Stomach smooth muscle (tissue), 2 donors: ENCODE data around the gene SRRT.
"Not testable (repeated sequence)": the region's sequence is repeated elsewhere in the genome, so short reads cannot be mapped to it uniquely, and the experiment has no call there.

ENCODE experiments used
- H3K27ac ChIP-seq: one replicate; pipeline ENCODE4 v1.7.0; 2013; ENCODE audit warnings: mild to moderate bottlenecking, low read length, inconsistent platforms
- H3K27me3 ChIP-seq, 2 donors: one replicate each; pipeline ENCODE4 v1.7.0; 2013; ENCODE audit warnings: low read length in 2 of 2; ENCODE audit not compliant: insufficient read depth in 2 of 2, control insufficient read depth in 1 of 2
- H3K36me3 ChIP-seq, 2 donors: one replicate each; pipeline ENCODE4 v1.7.0; 2013; ENCODE audit warnings: low read length in 2 of 2; ENCODE audit not compliant: control insufficient read depth in 2 of 2, insufficient read depth in 2 of 2
- H3K4me1 ChIP-seq: one replicate; pipeline ENCODE4 v1.7.0; 2013; ENCODE audit warnings: low read length; ENCODE audit not compliant: control insufficient read depth, insufficient read depth
- H3K4me3 ChIP-seq, 2 donors: one replicate each; pipeline ENCODE4 v1.7.0; 2013; ENCODE audit warnings: low read length in 2 of 2
- H3K9ac ChIP-seq, 2 donors: one replicate each; pipeline ENCODE4 v1.7.0; 2013; ENCODE audit warnings: low read length in 2 of 2, mild to moderate bottlenecking in 1 of 2
- H3K9me3 ChIP-seq, 2 donors: one replicate each; pipeline ENCODE4 v1.7.0; 2013; ENCODE audit warnings: low read length in 2 of 2; ENCODE audit not compliant: control insufficient read depth in 2 of 2
- donor health status: healthy.
- donor health status: Pancreatic carcinoma.

The SRRT gene

DNA sequence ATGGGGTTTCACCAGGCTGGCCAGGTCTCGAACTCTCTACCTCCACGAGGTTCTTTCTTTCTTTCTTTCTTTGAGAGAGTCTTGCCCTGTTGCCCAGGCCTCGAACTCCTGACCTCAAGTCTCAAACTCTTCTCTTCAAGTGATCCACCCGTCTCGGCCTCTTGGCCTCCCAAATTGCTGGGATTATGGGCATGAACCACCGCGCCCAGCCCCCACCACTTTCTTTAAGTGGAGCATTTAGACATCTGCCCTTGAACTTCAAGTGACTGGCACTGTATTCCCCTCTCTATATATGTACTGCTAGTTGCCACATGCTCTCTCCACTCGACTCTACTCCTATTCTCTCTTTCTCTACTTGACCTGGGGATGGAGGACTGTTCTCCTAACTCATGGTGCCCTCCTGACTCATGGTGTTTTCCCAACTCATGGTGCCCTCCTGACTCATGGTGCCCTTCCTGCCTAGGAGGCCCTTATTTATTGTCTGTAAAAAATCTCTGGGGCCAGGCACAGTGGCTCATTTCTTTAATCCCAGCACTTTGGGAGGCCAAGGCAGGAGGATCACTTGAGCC, 40.1 kb downstream of the SRRT start:
- Histone ChIP-seq H3K4me3 (no peak overlapping the region), H3K9me3 (no peaks in the 10 kb centered on the region), H3K27me3 (peaks cover 0 to 3% of the 10 kb centered on the region in 2 donors), H3K4me1 (no peaks in the 10 kb centered on the region), H3K36me3 (no peaks in the 10 kb centered on the region), H3K9ac (no peak overlapping the region), H3K27ac (no peak overlapping the region)

DNA sequence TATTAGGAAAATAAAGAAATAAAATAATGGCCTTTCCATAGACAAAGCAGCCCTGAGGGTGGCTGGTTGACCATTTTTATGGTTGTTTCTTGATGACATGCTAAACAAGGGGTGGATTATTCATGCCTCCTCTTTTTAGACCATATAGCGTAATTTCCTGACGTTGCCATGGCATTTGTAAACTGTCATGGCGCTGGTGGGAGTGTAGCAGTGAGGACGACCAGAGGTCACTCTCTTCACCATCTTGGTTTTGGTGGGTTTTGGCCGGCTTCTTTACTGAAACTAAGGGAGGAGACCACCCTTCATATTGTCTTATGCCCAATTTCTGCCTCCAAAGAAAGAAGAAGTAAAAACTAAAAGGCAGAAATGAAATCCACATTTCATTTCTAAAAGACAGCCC, 44.4 kb downstream of the SRRT start:
- not testable (repeated sequence) for H3K27me3 ChIP-seq, H3K9ac ChIP-seq, H3K4me1 ChIP-seq, H3K9me3 ChIP-seq, H3K4me3 ChIP-seq, H3K27ac ChIP-seq, H3K36me3 ChIP-seq

GRCh38 chr7:100919779-100920437, 45.0 kb downstream of the SRRT start:
- H3K27ac ChIP-seq, H3K4me3 ChIP-seq, H3K36me3 ChIP-seq, H3K9me3 ChIP-seq, H3K4me1 ChIP-seq, H3K9ac ChIP-seq, H3K27me3 ChIP-seq: not testable (repeated sequence)

- Histone ChIP-seq H3K4me3 (no peak overlapping the region), H3K27ac (no peak overlapping the region), H3K27me3 (peaks cover 3 to 4% of the 10 kb centered on the region in 2 donors), H3K9ac (no peak overlapping the region), H3K4me1 (no peaks in the 10 kb centered on the region), H3K9me3 (no peaks in the 10 kb centered on the region), H3K36me3 (no peaks in the 10 kb centered on the region)
These were observed 46.1 kb downstream of the SRRT start for GRCh38 chr7:100921039-100921438.

GRCh38 chr7:100923616-100924015, 48.7 kb downstream of the SRRT start:
- H3K27me3 ChIP-seq, H3K27ac ChIP-seq, H3K9me3 ChIP-seq, H3K36me3 ChIP-seq, H3K4me1 ChIP-seq, H3K4me3 ChIP-seq, H3K9ac ChIP-seq: not testable (repeated sequence)

GRCh38 chr7:100929808-100930174, 54.9 kb downstream of the SRRT start:
- Histone ChIP-seq H3K36me3 (no peaks in the 10 kb centered on the region), H3K9ac (no peak overlapping the region), H3K27me3 (no peaks in the 10 kb centered on the region), H3K4me3 (no peak overlapping the region), H3K4me1 (no peaks in the 10 kb centered on the region), H3K9me3 (no peaks in the 10 kb centered on the region), H3K27ac (no peak overlapping the region)

GRCh38 chr7:100933734-100934133, 58.8 kb downstream of the SRRT start:
- Histone ChIP-seq H3K4me3 (no peak overlapping the region), H3K4me1 (no peaks in the 10 kb centered on the region), H3K9ac (no peak overlapping the region), H3K9me3 (no peaks in the 10 kb centered on the region), H3K36me3 (no peaks in the 10 kb centered on the region), H3K27me3 (no peaks in the 10 kb centered on the region), H3K27ac (no peak overlapping the region)

DNA sequence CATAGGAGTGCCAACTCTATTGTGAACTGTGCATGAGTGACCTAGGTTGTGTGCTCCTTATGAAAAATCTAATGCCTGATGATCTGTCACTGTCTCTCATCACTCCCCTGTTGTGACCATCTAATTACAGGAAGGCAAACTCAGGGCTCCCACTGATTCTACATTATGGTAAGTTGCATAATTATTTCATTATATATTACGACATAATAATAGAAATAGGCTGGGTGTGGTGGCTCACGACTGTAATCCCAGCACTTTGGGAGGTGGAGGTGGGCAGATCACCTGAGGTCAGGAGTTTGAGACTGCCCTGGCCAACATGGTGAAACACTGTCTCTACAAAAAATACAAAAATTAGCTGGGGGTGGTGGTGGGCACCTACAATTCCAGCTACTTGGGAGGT, 60.5 kb downstream of the SRRT start:
- H3K9ac ChIP-seq, H3K27ac ChIP-seq, H3K36me3 ChIP-seq, H3K4me1 ChIP-seq, H3K9me3 ChIP-seq, H3K27me3 ChIP-seq, H3K4me3 ChIP-seq: not testable (repeated sequence)

GRCh38 chr7:100936167-100936566, 61.3 kb downstream of the SRRT start:
- not testable (repeated sequence) for H3K4me1 ChIP-seq, H3K27me3 ChIP-seq, H3K4me3 ChIP-seq, H3K9me3 ChIP-seq, H3K9ac ChIP-seq, H3K27ac ChIP-seq, H3K36me3 ChIP-seq
